Stimulated activated CD8-positive, alpha-beta memory T cell treated with anti-CD3 and anti-CD28 coated beads, Interleukin-7, amount 100 ng/mL, for 24 hours (primary cell): ENCODE measurements around the gene ZRANB2.

ENCODE experiments used
- DNase-seq: peaks from one replicate; pipeline ENCODE4 v3.0.0-alpha.2; 2020; ENCODE audit warnings: low read depth

ZRANB2 gene

GRCh38 chr1:71080739-71081696 lies at the start of gene ZRANB2:
ZRANB2 (minus strand) TSS chr1:71081035; CDS start chr1:71080995, 40 bp downstream.
- DNase-seq, result peak; percentile 79

- no peak for DNase-seq
Observed at GRCh38 chr1:71128060-71128459, 47.2 kb upstream of the ZRANB2 start.

GRCh38 chr1:71118086-71118485 lies 37.3 kb upstream of the ZRANB2 start:
- DNase-seq, result no peak

- DNase-seq, result no peak
Observed at GRCh38 chr1:71116729-71117128, 35.9 kb upstream of the ZRANB2 start.

- DNase-seq, result no peak
Observed at GRCh38 chr1:71106658-71107322, 26.0 kb upstream of the ZRANB2 start.

- no peak for DNase-seq
Observed at GRCh38 chr1:71104417-71104816, 23.6 kb upstream of the ZRANB2 start.

- no peak for DNase-seq
Observed at GRCh38 chr1:71101839-71102376, 21.1 kb upstream of the ZRANB2 start.

GRCh38 chr1:71097428-71097827 lies 16.6 kb upstream of the ZRANB2 start:
- no peak for DNase-seq

- no peak for DNase-seq
Observed at GRCh38 chr1:71094913-71095312, 14.1 kb upstream of the ZRANB2 start.

GRCh38 chr1:71093938-71094337 lies 13.1 kb upstream of the ZRANB2 start:
- DNase-seq, result no peak

GRCh38 chr1:71089536-71090270 lies 8.9 kb upstream of the ZRANB2 start:
- no peak for DNase-seq

GRCh38 chr1:71088645-71089287 lies 7.9 kb upstream of the ZRANB2 start:
- no peak for DNase-seq

- no peak for DNase-seq
Observed at GRCh38 chr1:71087713-71088112, 6.9 kb upstream of the ZRANB2 start.

- DNase-seq, result no peak
Observed at GRCh38 chr1:71087060-71087459, 6.2 kb upstream of the ZRANB2 start.

GRCh38 chr1:71086331-71086730 lies 5.5 kb upstream of the ZRANB2 start:
- no peak for DNase-seq

- DNase-seq, result no peak
Observed at GRCh38 chr1:71083271-71083670, 2.4 kb upstream of the ZRANB2 start.

- DNase-seq, result no peak
Observed at GRCh38 chr1:71081697-71082080, 854 bp upstream of the ZRANB2 start.

GRCh38 chr1:71080230-71080738 lies 551 bp downstream of the ZRANB2 start:
- no peak for DNase-seq

- no peak for DNase-seq
Observed at GRCh38 chr1:71074681-71075080, 6.2 kb downstream of the ZRANB2 start.

- no peak for DNase-seq
Observed at GRCh38 chr1:71072273-71072672, 8.6 kb downstream of the ZRANB2 start.

- no peak for DNase-seq
Observed at GRCh38 chr1:71071720-71072119, 9.1 kb downstream of the ZRANB2 start.
